Measurements from ENCODE around the gene GALNT9. TPM values are rescaled to one million over a fixed set of nuclear protein-coding genes. Genes with fewer than 3 reads are reported as not detected.
"Not testable (repeated sequence)": the region's sequence is repeated elsewhere in the genome, so short reads cannot be mapped to it uniquely, and the experiment has no call there.

GALNT9 gene
- total and polyA plus RNA-seq, 7 experiments from 2014 or later, result not detected

DNA sequence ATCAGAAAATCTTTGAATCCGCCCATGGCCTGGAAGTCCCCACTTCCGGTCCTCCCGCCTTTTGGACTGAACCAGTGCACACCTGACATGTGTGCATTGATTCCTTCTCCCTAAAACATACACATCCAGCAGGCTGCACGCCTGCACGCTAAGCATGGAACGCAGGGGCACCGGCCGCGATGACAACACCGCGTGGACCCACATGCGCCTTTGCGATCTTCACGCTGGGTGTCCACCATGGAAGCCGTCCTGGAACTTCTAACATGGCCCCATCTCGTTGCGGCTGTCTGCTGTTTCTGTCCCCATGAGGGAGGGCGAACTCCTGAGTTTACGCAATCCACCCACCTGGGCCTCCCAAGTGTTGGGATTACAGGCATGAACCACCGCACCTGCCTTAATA, 73.7 kb downstream of the GALNT9 start:
- Histone ChIP-seq H3K4me1 (ENCODE audit: control insufficient read depth in 2 of 2, insufficient read depth in 2 of 2, low read length in 2 of 2) (no peaks in the 10 kb centered on the region), H3K36me3 (ENCODE audit: control insufficient read depth in 2 of 3, insufficient read depth in 3 of 3, low read length in 3 of 3) (no peaks in the 10 kb centered on the region), H3K27ac (ENCODE audit: low read depth, low read length) (no peak overlapping the region), H3K27me3 (ENCODE audit: control insufficient read depth in 2 of 2, insufficient read depth in 2 of 2, low read length in 2 of 2) (no peaks in the 10 kb centered on the region), H3K9me3 (ENCODE audit: control insufficient read depth in 2 of 3, low read length in 3 of 3) (no peaks in the 10 kb centered on the region), H3K4me3 (ENCODE audit: low read length) (no peak overlapping the region)
- H3K27ac Mint-ChIP-seq, result peak overlapping the region in 1 of 9 donors; percentile 77
- POLR2A ChIA-PET, result no interaction called here
- CTCF ChIA-PET, result no interaction called here
- intact Hi-C loops (cut with micrococcal nuclease), result no loop called here
- DNase-seq (no peak), ATAC-seq (no peak)
- no peaks in the 10 kb centered on the region for H3K9me3 Mint-ChIP-seq
- no peaks in the 10 kb centered on the region for H3K36me3 Mint-ChIP-seq
- H3K4me3 Mint-ChIP-seq, result no peak overlapping the region
- H3K4me1 Mint-ChIP-seq, result no peaks in the 10 kb centered on the region
- H3K27me3 Mint-ChIP-seq, result peaks cover 0 to 3% (median 0%) of the 10 kb centered on the region in 5 donors

DNA sequence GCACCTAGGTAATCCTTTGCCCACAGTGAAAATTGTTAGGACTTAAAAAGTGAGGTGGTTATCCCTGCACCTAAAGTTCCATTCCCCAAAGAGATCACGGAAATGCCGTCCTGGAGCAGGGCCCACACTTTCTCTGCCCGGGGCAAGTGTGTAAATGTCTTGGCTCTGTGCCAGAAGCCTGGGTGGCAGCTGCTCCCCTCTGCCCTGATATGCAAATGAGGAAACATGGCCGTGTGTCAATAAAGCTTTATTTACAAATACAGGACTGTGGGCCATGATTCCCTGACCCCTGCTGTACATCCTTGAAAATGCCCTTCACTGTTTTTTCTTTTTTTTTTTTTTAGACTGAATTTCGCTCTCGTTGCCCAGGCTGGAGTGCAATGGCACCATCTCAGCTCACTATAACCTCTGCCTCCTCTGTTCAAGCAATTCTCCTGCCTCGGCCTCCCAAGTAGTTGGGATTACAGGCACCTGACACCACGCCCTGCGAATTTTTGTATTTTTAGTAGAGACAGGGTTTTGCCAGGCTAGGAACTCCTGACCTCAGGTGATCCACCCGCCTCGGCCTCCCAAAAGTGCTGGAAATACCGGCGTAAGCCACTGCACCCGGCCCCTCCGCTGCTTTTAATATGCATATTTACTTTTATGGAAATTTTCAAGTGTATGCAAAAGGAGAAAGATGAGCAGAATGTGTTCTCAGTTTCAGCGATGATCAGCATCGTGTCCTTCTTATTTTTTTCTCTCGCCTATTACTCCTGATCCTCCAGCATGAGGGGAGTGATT, 75.5 kb downstream of the GALNT9 start:
- DNase-seq, result no peak
- H3K9me3 Mint-ChIP-seq, result no peaks in the 10 kb centered on the region
- ChIA-PET POLR2A (no interaction called here), CTCF (no interaction called here)
- no peaks in the 10 kb centered on the region for H3K36me3 Mint-ChIP-seq
- ATAC-seq, result no peak
- H3K27me3 Mint-ChIP-seq, result peaks cover 0 to under 1% (median 0%) of the 10 kb centered on the region in 5 donors
- H3K9me3 ChIP-seq (ENCODE audit: control insufficient read depth in 2 of 3, low read length in 3 of 3), result no peaks in the 10 kb centered on the region
- no peaks in the 10 kb centered on the region for H3K27me3 ChIP-seq (ENCODE audit: control insufficient read depth in 2 of 2, insufficient read depth in 2 of 2, low read length in 2 of 2)
- no peak overlapping the region for H3K27ac Mint-ChIP-seq
- H3K4me1 ChIP-seq (ENCODE audit: control insufficient read depth in 2 of 2, insufficient read depth in 2 of 2, low read length in 2 of 2), result no peaks in the 10 kb centered on the region
- H3K4me3 Mint-ChIP-seq, result no peak overlapping the region
- intact Hi-C loops (cut with micrococcal nuclease), result no loop called here
- no peak overlapping the region for H3K27ac ChIP-seq (ENCODE audit: low read depth, low read length)
- H3K4me3 ChIP-seq (ENCODE audit: low read length), result no peak overlapping the region
- no peaks in the 10 kb centered on the region for H3K36me3 ChIP-seq (ENCODE audit: control insufficient read depth in 2 of 3, insufficient read depth in 3 of 3, low read length in 3 of 3)
- H3K4me1 Mint-ChIP-seq, result no peaks in the 10 kb centered on the region

DNA sequence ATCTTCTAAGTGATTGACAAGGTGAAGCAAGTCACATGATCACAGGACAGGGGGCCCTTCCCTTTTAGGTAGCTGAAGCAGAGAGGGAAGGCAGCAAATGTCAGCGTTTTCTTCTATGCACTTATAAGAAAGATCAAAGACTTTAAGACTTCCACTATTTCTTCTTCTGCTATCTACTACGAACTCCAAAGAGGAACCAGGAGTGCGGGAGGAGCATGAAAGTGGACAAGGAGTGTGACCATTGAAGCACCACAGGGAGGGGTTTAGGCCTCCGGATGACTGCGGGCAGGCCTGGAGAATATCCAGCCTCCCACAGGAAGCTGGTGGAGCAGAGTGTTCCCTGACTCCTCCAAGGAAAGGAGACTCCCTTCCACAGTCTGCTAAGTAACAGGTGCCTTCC, 76.4 kb downstream of the GALNT9 start:
- H3K36me3 ChIP-seq (ENCODE audit: control insufficient read depth in 2 of 3, insufficient read depth in 3 of 3, low read length in 3 of 3); POLR2A ChIA-PET; CTCF ChIA-PET; H3K27ac Mint-ChIP-seq; H3K36me3 Mint-ChIP-seq; H3K4me1 ChIP-seq (ENCODE audit: control insufficient read depth in 2 of 2, insufficient read depth in 2 of 2, low read length in 2 of 2); H3K27me3 Mint-ChIP-seq; H3K4me3 Mint-ChIP-seq; ATAC-seq; H3K9me3 Mint-ChIP-seq; H3K4me3 ChIP-seq (ENCODE audit: low read length); H3K27ac ChIP-seq (ENCODE audit: low read depth, low read length); intact Hi-C loops (cut with micrococcal nuclease); H3K27me3 ChIP-seq (ENCODE audit: control insufficient read depth in 2 of 2, insufficient read depth in 2 of 2, low read length in 2 of 2); DNase-seq; H3K4me1 Mint-ChIP-seq; H3K9me3 ChIP-seq (ENCODE audit: control insufficient read depth in 2 of 3, low read length in 3 of 3): not testable (repeated sequence)

DNA sequence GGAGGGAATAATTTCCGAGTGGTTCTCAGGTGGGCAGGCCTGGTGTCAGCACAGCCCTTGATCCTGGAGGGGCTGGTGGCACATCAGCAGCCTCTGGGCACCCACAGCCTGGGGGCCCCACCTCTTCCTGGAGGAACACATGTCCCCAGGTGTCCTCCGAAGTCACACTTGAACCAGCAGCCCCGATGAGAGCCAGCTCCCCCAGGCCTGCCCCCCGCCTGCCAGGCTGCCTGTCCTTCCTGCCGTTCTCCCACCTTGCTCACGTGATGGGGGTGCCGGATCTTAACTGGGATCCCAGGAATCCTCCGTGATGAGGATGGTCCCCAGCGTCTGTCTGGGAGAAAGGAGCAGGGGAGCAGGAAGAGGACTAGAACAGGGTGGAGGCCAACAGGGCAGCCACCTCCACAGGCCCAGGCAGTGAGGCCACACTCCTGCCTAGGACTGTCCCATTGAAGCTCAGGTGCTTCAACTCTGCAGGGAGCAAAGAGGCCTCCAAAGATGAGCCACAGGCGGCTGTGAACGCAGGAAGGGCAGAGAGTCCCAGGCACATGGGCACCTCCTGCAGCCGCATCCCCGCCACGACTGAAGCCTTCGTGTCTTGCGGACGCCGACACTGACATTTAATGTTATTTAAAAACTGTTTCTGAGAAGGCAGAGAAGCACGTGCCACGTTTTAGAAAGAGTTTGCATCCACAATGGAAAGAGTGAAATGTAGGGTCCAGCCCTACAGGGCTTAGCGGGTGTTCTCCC, 77.5 kb downstream of the GALNT9 start:
- Mint-ChIP-seq H3K27ac (no peak overlapping the region), H3K9me3 (no peaks in the 10 kb centered on the region), H3K4me3 (no peak overlapping the region), H3K36me3 (no peaks in the 10 kb centered on the region), H3K4me1 (peaks cover 0 to 5% (median 0%) of the 10 kb centered on the region in 7 donors), H3K27me3 (peaks cover 0 to 6% (median 0%) of the 10 kb centered on the region in 5 donors)
- no peaks in the 10 kb centered on the region for H3K27me3 ChIP-seq (ENCODE audit: control insufficient read depth in 2 of 2, insufficient read depth in 2 of 2, low read length in 2 of 2)
- H3K4me3 ChIP-seq (ENCODE audit: low read length), result no peak overlapping the region
- ATAC-seq, result no peak
- DNase-seq, result no peak
- H3K36me3 ChIP-seq (ENCODE audit: control insufficient read depth in 2 of 3, insufficient read depth in 3 of 3, low read length in 3 of 3), result no peaks in the 10 kb centered on the region
- no peaks in the 10 kb centered on the region for H3K4me1 ChIP-seq (ENCODE audit: control insufficient read depth in 2 of 2, insufficient read depth in 2 of 2, low read length in 2 of 2)
- CTCF ChIA-PET, result no interaction called here
- POLR2A ChIA-PET, result no interaction called here
- no peak overlapping the region for H3K27ac ChIP-seq (ENCODE audit: low read depth, low read length)
- no peaks in the 10 kb centered on the region for H3K9me3 ChIP-seq (ENCODE audit: control insufficient read depth in 2 of 3, low read length in 3 of 3)
- intact Hi-C loops (cut with micrococcal nuclease), result no loop called here

DNA sequence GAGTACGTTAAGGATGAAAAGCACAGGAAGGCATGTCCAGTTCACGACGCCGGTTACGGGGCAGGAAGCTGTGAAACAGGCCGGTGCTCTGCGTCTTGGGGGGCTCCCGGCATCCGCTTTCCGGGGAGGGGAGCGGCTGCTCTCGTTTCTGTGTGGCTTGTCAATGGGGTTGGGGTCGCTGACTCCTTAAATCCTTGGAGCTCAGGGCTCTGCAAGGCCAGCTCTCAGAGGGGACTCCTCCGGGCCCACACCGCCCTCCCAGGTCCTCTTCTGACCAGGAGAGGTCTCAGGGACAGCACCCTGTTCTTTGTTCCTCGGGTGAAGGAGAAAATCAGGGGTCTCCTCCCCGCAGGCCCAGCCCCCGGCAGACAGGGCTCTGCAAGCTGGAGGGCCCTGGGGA, 78.1 kb downstream of the GALNT9 start:
- no peaks in the 10 kb centered on the region for H3K27me3 ChIP-seq (ENCODE audit: control insufficient read depth in 2 of 2, insufficient read depth in 2 of 2, low read length in 2 of 2)
- Mint-ChIP-seq H3K36me3 (no peaks in the 10 kb centered on the region), H3K4me1 (peaks cover 0 to 5% (median 0%) of the 10 kb centered on the region in 7 donors), H3K9me3 (no peaks in the 10 kb centered on the region), H3K27ac (no peak overlapping the region), H3K27me3 (peaks cover 0 to 6% (median 0%) of the 10 kb centered on the region in 5 donors), H3K4me3 (no peak overlapping the region)
- intact Hi-C loops (cut with micrococcal nuclease), result no loop called here
- H3K9me3 ChIP-seq (ENCODE audit: control insufficient read depth in 2 of 3, low read length in 3 of 3), result no peaks in the 10 kb centered on the region
- DNase-seq (no peak), ATAC-seq (no peak)
- no peak overlapping the region for H3K27ac ChIP-seq (ENCODE audit: low read depth, low read length)
- H3K4me1 ChIP-seq (ENCODE audit: control insufficient read depth in 2 of 2, insufficient read depth in 2 of 2, low read length in 2 of 2), result no peaks in the 10 kb centered on the region
- H3K36me3 ChIP-seq (ENCODE audit: control insufficient read depth in 2 of 3, insufficient read depth in 3 of 3, low read length in 3 of 3), result no peaks in the 10 kb centered on the region
- H3K4me3 ChIP-seq (ENCODE audit: low read length), result no peak overlapping the region
- CTCF ChIA-PET, result no interaction called here
- POLR2A ChIA-PET, result no interaction called here

DNA sequence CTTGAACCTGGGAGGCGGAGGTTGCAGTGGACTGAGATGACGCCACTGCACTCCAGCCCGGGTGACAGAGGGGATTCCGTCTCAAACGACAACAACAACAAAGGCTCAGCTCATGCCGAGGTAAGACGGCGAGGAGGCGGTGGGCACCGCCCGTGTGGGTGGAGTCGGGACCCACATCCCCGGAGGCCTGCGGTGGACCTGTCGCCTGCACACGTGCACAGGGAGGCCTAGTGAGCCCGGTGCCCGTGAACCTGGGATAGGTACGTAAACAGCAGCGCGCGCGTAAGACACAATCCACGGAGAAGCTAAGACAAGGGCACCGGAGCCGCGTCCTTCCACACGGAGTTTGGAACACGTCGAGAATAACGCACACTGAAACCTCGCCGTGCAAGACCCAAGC, 78.7 kb downstream of the GALNT9 start:
- intact Hi-C loops (cut with micrococcal nuclease), result no loop called here
- no peaks in the 10 kb centered on the region for H3K9me3 Mint-ChIP-seq
- ATAC-seq, result no peak
- no peaks in the 10 kb centered on the region for H3K4me1 ChIP-seq (ENCODE audit: control insufficient read depth in 2 of 2, insufficient read depth in 2 of 2, low read length in 2 of 2)
- H3K36me3 Mint-ChIP-seq, result no peaks in the 10 kb centered on the region
- H3K4me1 Mint-ChIP-seq, result peaks cover 0 to 5% (median 0%) of the 10 kb centered on the region in 7 donors
- peaks cover 0 to 6% (median 0%) of the 10 kb centered on the region in 5 donors for H3K27me3 Mint-ChIP-seq
- H3K27me3 ChIP-seq (ENCODE audit: control insufficient read depth in 2 of 2, insufficient read depth in 2 of 2, low read length in 2 of 2), result no peaks in the 10 kb centered on the region
- CTCF ChIA-PET, result no interaction called here
- no peak for DNase-seq
- no peak overlapping the region for H3K27ac Mint-ChIP-seq
- H3K36me3 ChIP-seq (ENCODE audit: control insufficient read depth in 2 of 3, insufficient read depth in 3 of 3, low read length in 3 of 3), result no peaks in the 10 kb centered on the region
- no peak overlapping the region for H3K4me3 ChIP-seq (ENCODE audit: low read length)
- H3K4me3 Mint-ChIP-seq, result no peak overlapping the region
- POLR2A ChIA-PET, result no interaction called here
- H3K27ac ChIP-seq (ENCODE audit: low read depth, low read length), result no peak overlapping the region
- H3K9me3 ChIP-seq (ENCODE audit: control insufficient read depth in 2 of 3, low read length in 3 of 3), result no peaks in the 10 kb centered on the region

Data from naive thymus-derived CD4-positive, alpha-beta T cell (primary cell).